Mesenchymal stem cell (in vitro differentiated cells and primary cell): ENCODE measurements around the gene LASP1.
A peak's percentile ranks its signal among the peaks of the same experiment; 100 is the strongest.

Experiments used
- DNase-seq: peaks from one replicate; pipeline ENCODE4 v3.0.0-alpha.2; 2013
- H2AFZ ChIP-seq: one replicate; pipeline ENCODE4 v1.6.1; 2013; ENCODE audit warnings: low read depth, mild to moderate bottlenecking, control low read depth, inconsistent platforms, low read length, moderate library complexity
- H2AK5ac ChIP-seq: 2 replicates; pipeline ENCODE4 v1.6.1; 2013; ENCODE audit warnings: low read length, moderate library complexity, mild to moderate bottlenecking, inconsistent platforms; ENCODE audit not compliant: severe bottlenecking
- H2BK120ac ChIP-seq: one replicate; pipeline ENCODE4 v1.6.1; 2013; ENCODE audit warnings: low read depth, mild to moderate bottlenecking, inconsistent platforms, low read length, moderate library complexity
- H2BK12ac ChIP-seq, 2 experiments: one replicate each; pipeline ENCODE4 v1.6.1; 2013; ENCODE audit warnings: inconsistent platforms in 2 of 2, low read length in 2 of 2, mild to moderate bottlenecking in 2 of 2, moderate library complexity in 2 of 2, control low read depth in 1 of 2
- H2BK15ac ChIP-seq: one replicate; pipeline ENCODE4 v1.6.1; 2013; ENCODE audit warnings: mild to moderate bottlenecking, low read depth, inconsistent platforms; ENCODE audit not compliant: poor library complexity, severe bottlenecking
- H2BK5ac ChIP-seq: 2 replicates; pipeline ENCODE4 v1.6.1; 2013; ENCODE audit warnings: low read depth, mild to moderate bottlenecking, low read length, control low read depth, inconsistent platforms; ENCODE audit not compliant: poor library complexity, severe bottlenecking
- H3K14ac ChIP-seq, 2 experiments: one replicate each; pipeline ENCODE4 v1.6.1; 2013; ENCODE audit warnings: inconsistent platforms in 2 of 2, low read length in 2 of 2, control low read depth in 1 of 2, mild to moderate bottlenecking in 1 of 2, moderate library complexity in 1 of 2
- H3K18ac ChIP-seq, 2 experiments: one replicate each; pipeline ENCODE4 v1.6.1; 2013; ENCODE audit warnings: inconsistent platforms in 2 of 2, low read length in 2 of 2, control low read depth in 1 of 2, low read depth in 1 of 2, mild to moderate bottlenecking in 1 of 2
- H3K23ac ChIP-seq, 2 experiments: one replicate each; pipeline ENCODE4 v1.6.1; 2013; ENCODE audit warnings: inconsistent platforms in 2 of 2, low read length in 2 of 2, mild to moderate bottlenecking in 2 of 2, moderate library complexity in 2 of 2, control low read depth in 1 of 2
- H3K27ac ChIP-seq: 2 replicates; pipeline ENCODE4 v1.5.1; 2013; ENCODE audit warnings: mild to moderate bottlenecking, moderate library complexity, low read length, control low read depth, inconsistent platforms; ENCODE audit not compliant: poor library complexity, severe bottlenecking
- H3K27me3 ChIP-seq, 2 experiments: 2 replicates each; pipeline versions ENCODE4 v1.6.1 to v1.7.0; 2013; ENCODE audit warnings: low read length in 2 of 2, mild to moderate bottlenecking in 2 of 2, moderate library complexity in 2 of 2, control low read depth in 1 of 2, inconsistent platforms in 1 of 2; ENCODE audit not compliant: control insufficient read depth in 1 of 2, insufficient read depth in 1 of 2
- H3K36me3 ChIP-seq, 2 experiments: 2 replicates each; pipeline versions ENCODE4 v1.6.1 to v1.7.0; 2013; ENCODE audit warnings: low read length in 2 of 2, control low read depth in 1 of 2, inconsistent platforms in 1 of 2, low read depth in 1 of 2, mild to moderate bottlenecking in 1 of 2; ENCODE audit not compliant: insufficient read depth in 2 of 2, control insufficient read depth in 1 of 2
- H3K4ac ChIP-seq, 2 experiments: one replicate each; pipeline ENCODE4 v1.6.1; 2013; ENCODE audit warnings: inconsistent platforms in 2 of 2, low read length in 2 of 2, mild to moderate bottlenecking in 2 of 2, moderate library complexity in 2 of 2, control low read depth in 1 of 2, low read depth in 1 of 2
- H3K4me1 ChIP-seq: 2 replicates; pipeline ENCODE4 v1.6.1; 2013; ENCODE audit warnings: low read depth, low read length, control low read depth; ENCODE audit not compliant: control insufficient read depth, insufficient read depth
- H3K4me2 ChIP-seq: 2 replicates; pipeline ENCODE4 v1.6.1; 2013; ENCODE audit warnings: low read length, mild to moderate bottlenecking, inconsistent platforms; ENCODE audit not compliant: poor library complexity, severe bottlenecking
- H3K4me3 ChIP-seq, 2 experiments: 2 replicates each; pipeline versions ENCODE4 v1.5.1 to v1.7.0; 2013; ENCODE audit warnings: low read length in 2 of 2, mild to moderate bottlenecking in 2 of 2, control low read depth in 1 of 2, low read depth in 1 of 2; ENCODE audit not compliant: insufficient read depth in 1 of 2
- H3K79me1 ChIP-seq: replicated peaks from 2 replicates; pipeline ENCODE4 v1.6.1; 2013; ENCODE audit warnings: mild to moderate bottlenecking, control low read depth, low read length, inconsistent platforms; ENCODE audit not compliant: poor library complexity, severe bottlenecking
- H3K9ac ChIP-seq: 2 replicates; pipeline ENCODE4 v1.7.0; 2013; ENCODE audit warnings: mild to moderate bottlenecking, low read length, moderate library complexity
- H3K9me3 ChIP-seq: 2 replicates; pipeline ENCODE4 v1.7.0; 2013; ENCODE audit warnings: mild to moderate bottlenecking, low read length; ENCODE audit not compliant: control insufficient read depth
- H4K8ac ChIP-seq: one replicate; pipeline ENCODE4 v1.6.1; 2013; ENCODE audit warnings: inconsistent platforms, mild to moderate bottlenecking, low read length, moderate library complexity
- H4K91ac ChIP-seq: one replicate; pipeline ENCODE4 v1.6.1; 2013; ENCODE audit warnings: mild to moderate bottlenecking, low read length, inconsistent platforms
- WGBS: methylation state at CpG from one replicate; pipeline ENCODE4 v1.1.7; 2013; ENCODE audit warnings: mixed read lengths; 5-methylcytosine and 5-hydroxymethylcytosine counted together

Gene LASP1

GRCh38 chr17:38918129-38918913, 48.5 kb downstream of the LASP1 start:
- H2BK12ac ChIP-seq: no peak overlapping the region
- H3K27me3 ChIP-seq: no peaks in the 10 kb centered on the region
- H3K4me1 ChIP-seq: peaks cover 18% of the 10 kb centered on the region
- no peak overlapping the region for H2AFZ ChIP-seq
- H3K18ac ChIP-seq: no peak overlapping the region
- no peak for DNase-seq
- H4K8ac ChIP-seq: no peak overlapping the region
- no peak overlapping the region for H3K4me2 ChIP-seq
- 93% methylated on average over 37 of the region's 37 CpGs for WGBS
- H3K27ac ChIP-seq: no peak overlapping the region
- peaks cover 81 to 88% of the 10 kb centered on the region in 2 experiments for H3K36me3 ChIP-seq
- H3K14ac ChIP-seq: no peak overlapping the region
- no peak overlapping the region for H3K4me3 ChIP-seq
- no peak overlapping the region for H3K9ac ChIP-seq
- H4K91ac ChIP-seq: peak overlapping the region; percentile 43
- no peak overlapping the region for H3K4ac ChIP-seq
- no peaks in the 10 kb centered on the region for H3K9me3 ChIP-seq
- no peak overlapping the region for H2BK120ac ChIP-seq
- H2BK5ac ChIP-seq: no peak overlapping the region
- no peak overlapping the region for H2BK15ac ChIP-seq
- peaks cover 48% of the 10 kb centered on the region for H3K79me1 ChIP-seq
- H2AK5ac ChIP-seq: no peak overlapping the region
- H3K23ac ChIP-seq: no peak overlapping the region

- H4K91ac ChIP-seq: no peak overlapping the region
- WGBS: 100% methylated on average over 5 of the region's 5 CpGs
- no peak overlapping the region for H3K4me2 ChIP-seq
- H3K4me1 ChIP-seq: peaks cover 18% of the 10 kb centered on the region
- no peak overlapping the region for H4K8ac ChIP-seq
- H3K9ac ChIP-seq: no peak overlapping the region
- no peak overlapping the region for H2BK120ac ChIP-seq
- H3K27me3 ChIP-seq: no peaks in the 10 kb centered on the region
- H3K18ac ChIP-seq: no peak overlapping the region
- no peak overlapping the region for H3K4ac ChIP-seq
- H2BK5ac ChIP-seq: no peak overlapping the region
- no peak overlapping the region for H3K23ac ChIP-seq
- H2AK5ac ChIP-seq: no peak overlapping the region
- H3K36me3 ChIP-seq: peaks cover 77 to 84% of the 10 kb centered on the region in 2 experiments
- no peak overlapping the region for H2AFZ ChIP-seq
- H3K79me1 ChIP-seq: peaks cover 48% of the 10 kb centered on the region
- no peak for DNase-seq
- H2BK12ac ChIP-seq: no peak overlapping the region
- H3K9me3 ChIP-seq: no peaks in the 10 kb centered on the region
- no peak overlapping the region for H3K27ac ChIP-seq
- H3K14ac ChIP-seq: no peak overlapping the region
- H2BK15ac ChIP-seq: no peak overlapping the region
- H3K4me3 ChIP-seq: no peak overlapping the region
These were observed 49.1 kb downstream of the LASP1 start for GRCh38 chr17:38918916-38919315.

- Histone ChIP-seq H2BK12ac (peak overlapping the region in 1 of 2 experiments; percentile 43), H3K9ac (no peak overlapping the region), H2BK5ac (no peak overlapping the region), H3K4ac (no peak overlapping the region), H3K36me3 (peaks cover 71 to 78% of the 10 kb centered on the region in 2 experiments), H2BK120ac (no peak overlapping the region), H3K4me2 (no peak overlapping the region), H4K8ac (no peak overlapping the region), H3K23ac (no peak overlapping the region), H3K9me3 (no peaks in the 10 kb centered on the region), H2BK15ac (no peak overlapping the region), H3K18ac (no peak overlapping the region), H3K27me3 (no peaks in the 10 kb centered on the region), H4K91ac (no peak overlapping the region), H2AK5ac (no peak overlapping the region), H3K79me1 (peaks cover 42% of the 10 kb centered on the region), H3K4me1 (peaks cover 18% of the 10 kb centered on the region), H3K14ac (no peak overlapping the region), H3K27ac (no peak overlapping the region), H3K4me3 (no peak overlapping the region), H2AFZ (peak overlapping the region; percentile 23)
- no peak for DNase-seq
- 97% methylated on average over 16 of the region's 16 CpGs for WGBS
These were observed 49.6 kb downstream of the LASP1 start for GRCh38 chr17:38919316-38920078.
